SU-DHL-6 (cell line): ENCODE data around the gene ZNF554.

Experiments
- H2AFZ ChIP-seq: fragments of 200-600 bp; sonication (generic); 2 replicates; pipeline ENCODE4 v1.6.1; 2014; ENCODE audit warnings: low read depth, mild to moderate bottlenecking, moderate library complexity, mixed read lengths, antibody characterized with exemption, low read length; ENCODE audit not compliant: severe bottlenecking
- H3F3A ChIP-seq: fragments of 200-600 bp; shearing (Covaris generic); 2 replicates; pipeline ENCODE4 v1.6.0; 2016; ENCODE audit warnings: antibody characterized with exemption, mild to moderate bottlenecking; ENCODE audit not compliant: insufficient read depth
- H3K27ac ChIP-seq: fragments of 200-600 bp; sonication (generic); 2 replicates; pipeline ENCODE4 v1.5.1; 2016; ENCODE audit warnings: low read depth, mild to moderate bottlenecking, low read length, moderate library complexity, mixed read lengths
- H3K27me3 ChIP-seq: fragments of 200-600 bp; sonication (generic), shearing (Covaris generic); 2 replicates; pipeline ENCODE4 v1.6.0; 2014; ENCODE audit warnings: mild to moderate bottlenecking, low read length
- H3K36me3 ChIP-seq: fragments of 200-600 bp; sonication (generic); 2 replicates; pipeline ENCODE4 v1.6.1; 2014; ENCODE audit warnings: mild to moderate bottlenecking, low read length, mixed read lengths
- H3K4me2 ChIP-seq: fragments of 300-600, 200-600 bp; shearing (Covaris generic), sonication (generic); 2 replicates; pipeline ENCODE4 v1.6.0; 2014; ENCODE audit warnings: low read length, low read depth, mild to moderate bottlenecking; ENCODE audit not compliant: poor library complexity, severe bottlenecking
- H3K4me3 ChIP-seq: fragments of 200-600 bp; sonication (generic); 2 replicates; pipeline ENCODE4 v1.5.1; 2014; ENCODE audit warnings: antibody characterized with exemption, low read length, mild to moderate bottlenecking, mixed read lengths; ENCODE audit not compliant: insufficient read depth, poor library complexity, severe bottlenecking
- H3K79me2 ChIP-seq: fragments of 200-600 bp; sonication (generic); 2 replicates; pipeline ENCODE4 v1.6.1; 2014; ENCODE audit warnings: mild to moderate bottlenecking, low read length, moderate library complexity; ENCODE audit not compliant: insufficient read depth
- H3K9ac ChIP-seq: fragments of 200-600 bp; sonication (generic); 2 replicates; pipeline ENCODE4 v1.7.0; 2014; ENCODE audit warnings: mild to moderate bottlenecking, low read length
- H3K9me2 ChIP-seq: fragments of 200-600 bp; sonication (generic); replicated peaks from 2 replicates; pipeline ENCODE4 v1.6.1; 2014; ENCODE audit warnings: low read length; ENCODE audit not compliant: insufficient read depth
- H3K9me3 ChIP-seq: fragments of 200-600 bp; sonication (generic); 2 replicates; pipeline ENCODE4 v1.6.1; 2014; ENCODE audit warnings: low read length, mixed read lengths; ENCODE audit not compliant: insufficient read depth
- H4K20me1 ChIP-seq: fragments of 200-600 bp; sonication (generic); 2 replicates; pipeline ENCODE4 v1.6.1; 2014; ENCODE audit warnings: low read depth, mild to moderate bottlenecking, antibody characterized with exemption, low read length, moderate library complexity, mixed read lengths
- CTCF ChIP-seq: fragments of 200-600 bp; sonication (generic); IDR thresholded peaks from one replicate; pipeline ENCODE4 v1.5.1; 2017; ENCODE audit warnings: antibody characterized with exemption, mild to moderate bottlenecking, low read length, moderate library complexity; ENCODE audit not compliant: insufficient read depth, poor library complexity, severe bottlenecking
- EZH2phosphoT487 ChIP-seq: fragments of 200-600 bp; sonication (generic), shearing (Covaris generic); conservative IDR thresholded peaks from 2 replicates; pipeline ENCODE4 v1.6.1; 2018; ENCODE audit warnings: mild to moderate bottlenecking, antibody characterized with exemption, low read length, moderate library complexity, mixed read lengths

The ZNF554 gene

GRCh38 chr19:2819540-2820111 is at the start of gene ZNF554:
Gene ZNF554, plus strand, starts transcription at chr19:2819868. Its CDS starts 204 bp downstream, at chr19:2820072.
- peak within 1 kb of the TSS; percentile 41 for H2AFZ ChIP-seq
- no peaks in the 10 kb centered on the region for H3K27me3 ChIP-seq
- no peaks in the 10 kb centered on the region for H3F3A ChIP-seq
- peak within 1 kb of the TSS; percentile 86 for H3K4me2 ChIP-seq
- H3K79me2 ChIP-seq: no peaks in the 10 kb centered on the region
- peak within 1 kb of the TSS; percentile 60 for H3K4me3 ChIP-seq
- H3K9me3 ChIP-seq: no peaks in the 10 kb centered on the region
- no peaks in the 10 kb centered on the region for H3K36me3 ChIP-seq
- H4K20me1 ChIP-seq: no peaks in the 10 kb centered on the region
- H3K9me2 ChIP-seq: no peaks in the 10 kb centered on the region
- H3K27ac ChIP-seq: no peak within 1 kb of the TSS
- H3K9ac ChIP-seq: peak within 1 kb of the TSS; percentile 68
- TF ChIP-seq EZH2phosphoT487 (no peak), CTCF (peak; percentile 69)

- no peaks in the 10 kb centered on the region for H3K36me3 ChIP-seq
- H3K9me3 ChIP-seq: no peaks in the 10 kb centered on the region
- no peak overlapping the region for H3K4me2 ChIP-seq
- no peaks in the 10 kb centered on the region for H3K27me3 ChIP-seq
- H2AFZ ChIP-seq: no peak overlapping the region
- H4K20me1 ChIP-seq: no peaks in the 10 kb centered on the region; the same call in 1 of the 2 replicates
- peaks cover 51% of the 10 kb centered on the region for H3K79me2 ChIP-seq
- H3K9ac ChIP-seq: no peak overlapping the region
- TF ChIP-seq CTCF (no peak), EZH2phosphoT487 (no peak)
- no peaks in the 10 kb centered on the region for H3K9me2 ChIP-seq
- H3K27ac ChIP-seq: no peak overlapping the region
- no peaks in the 10 kb centered on the region for H3F3A ChIP-seq
- H3K4me3 ChIP-seq: no peak overlapping the region
Observed at GRCh38 chr19:2770055-2771013, 49.3 kb upstream of the ZNF554 start.

DNA sequence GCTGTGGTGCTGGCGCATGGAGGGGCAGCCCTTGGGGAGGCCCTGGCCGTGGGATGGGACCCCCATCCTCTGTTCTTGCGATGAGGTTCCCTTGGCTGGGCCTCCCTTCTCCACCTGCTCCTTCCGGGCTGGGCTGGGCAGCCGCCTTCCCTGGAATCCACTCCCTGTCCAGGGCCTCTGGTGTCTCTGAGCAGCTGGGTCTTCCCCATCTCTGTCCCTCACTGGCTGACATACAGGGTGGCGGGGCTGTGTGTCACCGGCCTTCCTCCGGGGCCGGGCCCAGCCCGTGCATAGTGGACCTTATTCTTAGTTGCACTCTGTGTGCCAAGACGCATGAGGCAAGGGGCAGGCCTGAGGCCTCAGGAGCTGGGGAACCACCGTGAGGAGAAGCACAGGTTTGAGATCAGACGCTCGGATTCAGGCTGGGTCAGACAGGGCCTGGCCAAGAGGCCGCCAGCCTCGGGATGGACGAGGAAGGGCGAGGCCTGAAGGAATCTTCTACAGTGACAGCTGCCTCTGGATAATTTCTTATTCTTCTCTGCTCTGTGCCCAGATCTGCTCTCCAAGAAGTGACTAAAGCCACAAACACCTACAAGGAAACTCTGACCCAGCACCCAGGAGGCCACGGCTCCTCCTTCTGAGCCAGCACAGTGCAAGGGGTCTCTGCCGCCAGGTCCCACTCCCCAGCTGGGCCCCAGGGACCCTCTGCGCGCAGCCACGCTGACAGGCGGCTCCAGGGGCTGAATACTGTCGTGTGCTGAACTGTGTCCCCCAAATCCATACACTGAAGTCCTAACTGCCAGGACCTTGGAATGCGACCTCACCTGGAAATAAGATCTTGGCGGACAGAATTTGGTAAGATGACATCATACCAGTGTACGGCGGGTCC is 47.6 kb upstream of the ZNF554 start:
- Histone ChIP-seq H3F3A (no peaks in the 10 kb centered on the region), H3K4me2 (no peak overlapping the region), H4K20me1 (peaks cover 3% of the 10 kb centered on the region; the same call in 1 of the 2 replicates), H3K27ac (no peak overlapping the region), H2AFZ (no peak overlapping the region), H3K9me2 (no peaks in the 10 kb centered on the region), H3K36me3 (no peaks in the 10 kb centered on the region), H3K9me3 (no peaks in the 10 kb centered on the region), H3K79me2 (peaks cover 68% of the 10 kb centered on the region), H3K9ac (no peak overlapping the region), H3K27me3 (no peaks in the 10 kb centered on the region), H3K4me3 (no peak overlapping the region)
- TF ChIP-seq EZH2phosphoT487 (no peak), CTCF (no peak)
